ENCODE results near the gene PTN. TPM values are rescaled to one million over a fixed set of nuclear protein-coding genes. Genes with fewer than 3 reads are reported as not detected.

The PTN gene
- total and polyA plus RNA-seq, 9 of the 15 experiments (the other 6 are each of a cell fraction or from before 2014, with no cell fraction given): not detected

DNA sequence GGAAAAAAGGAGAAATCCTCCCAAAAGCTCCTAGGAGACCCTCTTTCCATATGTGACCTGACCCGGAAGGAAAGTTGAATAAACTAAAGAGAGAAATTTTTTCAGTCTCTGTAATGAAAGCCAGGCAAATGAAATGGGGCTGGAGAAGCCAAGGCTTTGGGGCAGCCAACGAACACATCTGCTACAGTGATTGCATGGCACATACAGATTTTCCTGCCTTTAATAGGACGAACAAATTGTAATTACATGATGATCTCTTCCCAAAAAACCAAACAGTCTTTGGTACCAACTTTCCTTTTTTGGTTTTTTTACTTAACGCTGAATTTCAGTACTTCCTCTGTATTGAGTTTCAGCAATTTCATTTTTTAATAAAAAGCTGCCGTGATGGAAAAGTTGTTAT is 23.5 kb upstream of the PTN start (continued):
- TF ChIP-seq HNRNPUL1 (IDR thresholded peaks at IDR 0.05; ENCODE audit: low read length): no peak
- TF ChIP-seq SAFB2 (IDR thresholded peaks at IDR 0.05; ENCODE audit: borderline replicate concordance, low read depth, low read length, severe bottlenecking): no peak
- no peak for TF ChIP-seq RAD51 (IDR thresholded peaks at IDR 0.05; ENCODE audit: borderline replicate concordance, low read depth)
- TF ChIP-seq SUPT5H (IDR thresholded peaks at IDR 0.05): no peak

GRCh38 chr7:137363683-137364082 is 20.1 kb upstream of the PTN start:
- in situ Hi-C loops (cut with MboI): no loop called here
- Histone ChIP-seq H4K20me1 (replicated peaks; ENCODE audit: control insufficient read depth, insufficient read depth, low read length) (no peaks in the 10 kb centered on the region), H3K9me3 (replicated peaks; ENCODE audit: control insufficient read depth, insufficient read depth, low read depth, low read length) (0 out of 2 replicates have a peak, but pooled peaks cover 2% of the 10 kb centered on the region), H3K4me3 (no peak overlapping the region), H3K79me2 (ENCODE audit: control insufficient read depth, insufficient read depth, low read length) (no peaks in the 10 kb centered on the region), H3K27ac (ENCODE audit: extremely low read depth, low read depth, low read length) (no peak overlapping the region), H3K4me2 (ENCODE audit: insufficient read depth, low read length) (no peak overlapping the region), H3K9ac (ENCODE audit: insufficient read depth in 1 of 2, low read depth in 2 of 2, low read length in 2 of 2) (no peak overlapping the region), H3K4me1 (replicated peaks in 1 of 2; ENCODE audit: control insufficient read depth in 2 of 2, insufficient read depth in 2 of 2, low read length in 2 of 2) (no peaks in the 10 kb centered on the region), H2AFZ (ENCODE audit: low read depth, low read length) (no peak overlapping the region), H3K9me1 (ENCODE audit: control insufficient read depth, insufficient read depth, low read length) (no peaks in the 10 kb centered on the region), H3K36me3 (ENCODE audit: control insufficient read depth, insufficient read depth, low read length) (no peaks in the 10 kb centered on the region), H3K27me3 (ENCODE audit: control insufficient read depth in 2 of 2, insufficient read depth in 2 of 2, low read length in 2 of 2) (no peaks in the 10 kb centered on the region)
- ATAC-seq (no peak), FAIRE-seq (no peak), DNase-seq (ENCODE audit: extremely low read depth in 1 of 4, low spot score in 3 of 4) (no peak)
- ChIA-PET POLR2A (interaction anchor here (0.8 kb wide), 1 partner anchor 23 kb away, joined by 4 read pairs; no protein-coding TSS in a partner anchor), CTCF (ENCODE audit: low intra/inter-chr PET ratio) (no interaction called here)
- WGBS (ENCODE audit: insufficient coverage, low coverage, missing lambda C conversion rate): 1% methylated on average over 6 of the region's 6 CpGs
- intact Hi-C loops (cut with micrococcal nuclease): no loop called here
- no peak for TF ChIP-seq GMEB1 (CRISPR knock-in tag; IDR thresholded peaks at IDR 0.05)
- BruUV-seq (replicated peaks): no TSS peak
